Measurements from ENCODE around the gene CDC42BPB.

DNA sequence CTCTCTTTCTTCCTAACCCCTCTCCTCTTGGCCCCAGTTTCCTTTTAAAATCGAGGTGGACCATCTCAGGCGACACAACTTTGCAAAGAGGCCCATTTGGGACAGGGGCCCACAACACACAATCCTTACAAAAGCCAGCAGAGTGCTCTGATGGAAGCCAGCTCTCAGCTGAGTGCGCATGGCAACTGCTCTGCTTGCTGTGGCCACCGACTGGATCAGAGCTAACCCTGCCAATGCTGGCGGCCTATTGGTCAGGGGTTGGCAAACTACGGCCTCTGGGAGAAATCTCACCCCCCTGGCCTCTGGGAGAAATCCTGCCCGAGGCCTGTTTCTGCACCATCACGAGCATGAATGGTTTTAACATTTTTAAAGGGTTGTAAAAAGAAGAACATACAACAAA is 79.9 kb downstream of the CDC42BPB start:
- TF ChIP-seq, protein P1, sequence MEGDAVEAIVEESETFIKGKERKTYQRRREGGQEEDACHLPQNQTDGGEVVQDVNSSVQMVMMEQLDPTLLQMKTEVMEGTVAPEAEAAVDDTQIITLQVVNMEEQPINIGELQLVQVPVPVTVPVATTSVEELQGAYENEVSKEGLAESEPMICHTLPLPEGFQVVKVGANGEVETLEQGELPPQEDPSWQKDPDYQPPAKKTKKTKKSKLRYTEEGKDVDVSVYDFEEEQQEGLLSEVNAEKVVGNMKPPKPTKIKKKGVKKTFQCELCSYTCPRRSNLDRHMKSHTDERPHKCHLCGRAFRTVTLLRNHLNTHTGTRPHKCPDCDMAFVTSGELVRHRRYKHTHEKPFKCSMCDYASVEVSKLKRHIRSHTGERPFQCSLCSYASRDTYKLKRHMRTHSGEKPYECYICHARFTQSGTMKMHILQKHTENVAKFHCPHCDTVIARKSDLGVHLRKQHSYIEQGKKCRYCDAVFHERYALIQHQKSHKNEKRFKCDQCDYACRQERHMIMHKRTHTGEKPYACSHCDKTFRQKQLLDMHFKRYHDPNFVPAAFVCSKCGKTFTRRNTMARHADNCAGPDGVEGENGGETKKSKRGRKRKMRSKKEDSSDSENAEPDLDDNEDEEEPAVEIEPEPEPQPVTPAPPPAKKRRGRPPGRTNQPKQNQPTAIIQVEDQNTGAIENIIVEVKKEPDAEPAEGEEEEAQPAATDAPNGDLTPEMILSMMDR (IDR thresholded peaks at IDR 0.05 in 4 of 5, conservative IDR thresholded peaks at IDR 0.05 in 1 of 5) = no peak
- TF ChIP-seq POLR2A (IDR thresholded peaks at IDR 0.05) = no peak

All from gastrocnemius medialis (tissue), 4 donors.